DND-41 (cell line): ENCODE results near the gene FBXW11.

Experiments
- ATAC-seq: fragments of 200-7000 bp; cut with Tn5 transposase; 3 replicates; pipeline ENCODE4 v1.9.1; 2021; ENCODE audit warnings: low read depth; ENCODE audit not compliant: insufficient read depth
- DNase-seq: peaks from one replicate; pipeline ENCODE4 v3.0.0-alpha.2; 2020
- H2AFZ ChIP-seq: 2 replicates; pipeline ENCODE4 v1.6.0; 2012; ENCODE audit warnings: low read depth, low read length
- H3K27ac ChIP-seq: 2 replicates; pipeline ENCODE4 v1.5.1; 2012; ENCODE audit warnings: low read length, inconsistent platforms
- H3K27me3 ChIP-seq: fragments of 200-600 bp; sonication (generic); 2 replicates; pipeline ENCODE4 v1.6.0; 2012; ENCODE audit warnings: low read length, mild to moderate bottlenecking, inconsistent platforms; ENCODE audit not compliant: insufficient read depth, poor library complexity
- H3K36me3 ChIP-seq: 2 replicates; pipeline ENCODE4 v1.5.1; 2012; ENCODE audit warnings: low read length, inconsistent platforms; ENCODE audit not compliant: insufficient read depth
- H3K4me1 ChIP-seq: 2 replicates; pipeline ENCODE4 v1.5.1; 2012; ENCODE audit warnings: mild to moderate bottlenecking, low read length; ENCODE audit not compliant: insufficient read depth
- H3K4me2 ChIP-seq: 2 replicates; pipeline ENCODE4 v1.6.0; 2012; ENCODE audit warnings: mild to moderate bottlenecking, moderate library complexity, low read length, inconsistent platforms; ENCODE audit not compliant: insufficient read depth
- H3K4me3 ChIP-seq, 2 experiments: fragments of 200-600 bp in 1 of 2; shearing (Covaris generic) in 1 of 2; 2 replicates each; pipeline ENCODE4 v1.5.1; 2012 to 2016; ENCODE audit warnings: inconsistent platforms in 2 of 2, low read length in 2 of 2, mild to moderate bottlenecking in 2 of 2, low read depth in 1 of 2, moderate library complexity in 1 of 2
- H3K79me2 ChIP-seq: 2 replicates; pipeline ENCODE4 v1.6.0; 2012; ENCODE audit warnings: low read length, inconsistent platforms; ENCODE audit not compliant: insufficient read depth
- H3K9ac ChIP-seq: 2 replicates; pipeline ENCODE4 v1.6.0; 2012; ENCODE audit warnings: low read depth, mild to moderate bottlenecking, inconsistent platforms, low read length, moderate library complexity
- H3K9me3 ChIP-seq: 2 replicates; pipeline ENCODE4 v1.5.1; 2012; ENCODE audit warnings: low read length, moderate library complexity, mild to moderate bottlenecking, inconsistent platforms; ENCODE audit not compliant: insufficient read depth, severe bottlenecking
- H4K20me1 ChIP-seq: 2 replicates; pipeline ENCODE4 v1.6.0; 2012; ENCODE audit warnings: low read length; ENCODE audit not compliant: insufficient read depth
- EZH2 ChIP-seq: IDR thresholded peaks from 3 replicates; pipeline ENCODE4 v1.6.1; 2012; ENCODE audit warnings: borderline replicate concordance, low read depth, mild to moderate bottlenecking, moderate library complexity, low read length, inconsistent platforms; ENCODE audit not compliant: severe bottlenecking
- TF ChIP-seq, protein P1 (sequence below): IDR thresholded peaks from 2 replicates; pipeline ENCODE4 v1.5.1; 2012; ENCODE audit warnings: borderline replicate concordance, low read length, moderate library complexity, mild to moderate bottlenecking; ENCODE audit not compliant: poor library complexity, severe bottlenecking; ENCODE audit errors: extremely low read depth

Gene FBXW11

DNA sequence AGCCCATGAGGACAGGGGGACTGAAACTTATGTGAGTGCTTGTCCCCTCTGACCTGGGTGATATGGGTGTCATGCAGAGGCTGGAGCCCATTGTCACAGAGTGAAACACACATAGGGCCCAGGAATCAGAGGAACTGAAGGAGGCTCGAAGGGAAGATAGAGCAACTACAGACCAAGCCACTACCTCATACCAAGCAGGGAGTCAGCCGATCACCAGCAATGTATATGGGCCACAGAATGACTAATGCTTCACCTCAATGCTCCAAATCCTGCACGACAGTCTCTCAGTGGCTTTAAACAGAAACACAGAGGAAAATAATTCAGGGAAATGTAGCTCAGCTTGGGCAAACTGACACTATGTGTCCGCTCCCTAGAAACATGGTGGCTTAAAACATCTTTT, 8.9 kb upstream of the FBXW11 start:
- Histone ChIP-seq H3K27ac (no peak overlapping the region), H3K9ac (no peak overlapping the region), H3K4me1 (no peaks in the 10 kb centered on the region), H4K20me1 (no peaks in the 10 kb centered on the region), H3K79me2 (no peaks in the 10 kb centered on the region), H2AFZ (no peak overlapping the region), H3K9me3 (no peaks in the 10 kb centered on the region), H3K4me3 (no peak overlapping the region), H3K4me2 (no peak overlapping the region), H3K36me3 (no peaks in the 10 kb centered on the region), H3K27me3 (no peaks in the 10 kb centered on the region)
- ATAC-seq: no peak
- no peak for DNase-seq
- no peak for TF ChIP-seq EZH2
- TF ChIP-seq, protein P1, sequence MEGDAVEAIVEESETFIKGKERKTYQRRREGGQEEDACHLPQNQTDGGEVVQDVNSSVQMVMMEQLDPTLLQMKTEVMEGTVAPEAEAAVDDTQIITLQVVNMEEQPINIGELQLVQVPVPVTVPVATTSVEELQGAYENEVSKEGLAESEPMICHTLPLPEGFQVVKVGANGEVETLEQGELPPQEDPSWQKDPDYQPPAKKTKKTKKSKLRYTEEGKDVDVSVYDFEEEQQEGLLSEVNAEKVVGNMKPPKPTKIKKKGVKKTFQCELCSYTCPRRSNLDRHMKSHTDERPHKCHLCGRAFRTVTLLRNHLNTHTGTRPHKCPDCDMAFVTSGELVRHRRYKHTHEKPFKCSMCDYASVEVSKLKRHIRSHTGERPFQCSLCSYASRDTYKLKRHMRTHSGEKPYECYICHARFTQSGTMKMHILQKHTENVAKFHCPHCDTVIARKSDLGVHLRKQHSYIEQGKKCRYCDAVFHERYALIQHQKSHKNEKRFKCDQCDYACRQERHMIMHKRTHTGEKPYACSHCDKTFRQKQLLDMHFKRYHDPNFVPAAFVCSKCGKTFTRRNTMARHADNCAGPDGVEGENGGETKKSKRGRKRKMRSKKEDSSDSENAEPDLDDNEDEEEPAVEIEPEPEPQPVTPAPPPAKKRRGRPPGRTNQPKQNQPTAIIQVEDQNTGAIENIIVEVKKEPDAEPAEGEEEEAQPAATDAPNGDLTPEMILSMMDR: no peak

DNA sequence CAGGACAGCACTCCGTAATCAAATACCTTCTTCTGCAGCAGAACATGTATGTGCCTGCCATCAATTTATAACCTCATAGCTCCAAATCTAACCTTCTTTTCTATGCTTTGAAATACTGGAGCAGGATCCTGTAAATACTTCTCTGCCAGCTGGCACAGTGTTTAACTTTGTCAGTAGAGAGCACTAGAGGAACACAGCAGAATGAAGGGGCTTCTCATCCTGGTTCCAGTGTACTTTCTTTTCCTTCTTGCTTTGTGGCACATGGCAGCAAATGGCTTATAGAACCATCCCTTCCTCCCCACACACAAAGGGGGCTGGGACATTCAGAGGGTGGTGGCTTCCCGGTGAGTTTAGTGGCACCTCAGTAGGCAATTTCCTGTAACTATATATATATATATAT, 3.8 kb upstream of the FBXW11 start:
- H3K27me3 ChIP-seq: no peaks in the 10 kb centered on the region
- H4K20me1 ChIP-seq: peaks cover 5% of the 10 kb centered on the region; the same call in 1 of the 2 replicates
- no peak overlapping the region for H2AFZ ChIP-seq
- H3K27ac ChIP-seq: no peak overlapping the region
- H3K4me2 ChIP-seq: no peak overlapping the region
- H3K9ac ChIP-seq: no peak overlapping the region
- ATAC-seq (no peak), DNase-seq (peak; percentile 33)
- no peaks in the 10 kb centered on the region for H3K36me3 ChIP-seq
- H3K79me2 ChIP-seq: peaks cover 18% of the 10 kb centered on the region
- peaks cover 14% of the 10 kb centered on the region for H3K4me1 ChIP-seq
- H3K4me3 ChIP-seq: no peak overlapping the region
- TF ChIP-seq, protein P1: peak; percentile 48
- no peak for TF ChIP-seq EZH2
- H3K9me3 ChIP-seq: no peaks in the 10 kb centered on the region

DNA sequence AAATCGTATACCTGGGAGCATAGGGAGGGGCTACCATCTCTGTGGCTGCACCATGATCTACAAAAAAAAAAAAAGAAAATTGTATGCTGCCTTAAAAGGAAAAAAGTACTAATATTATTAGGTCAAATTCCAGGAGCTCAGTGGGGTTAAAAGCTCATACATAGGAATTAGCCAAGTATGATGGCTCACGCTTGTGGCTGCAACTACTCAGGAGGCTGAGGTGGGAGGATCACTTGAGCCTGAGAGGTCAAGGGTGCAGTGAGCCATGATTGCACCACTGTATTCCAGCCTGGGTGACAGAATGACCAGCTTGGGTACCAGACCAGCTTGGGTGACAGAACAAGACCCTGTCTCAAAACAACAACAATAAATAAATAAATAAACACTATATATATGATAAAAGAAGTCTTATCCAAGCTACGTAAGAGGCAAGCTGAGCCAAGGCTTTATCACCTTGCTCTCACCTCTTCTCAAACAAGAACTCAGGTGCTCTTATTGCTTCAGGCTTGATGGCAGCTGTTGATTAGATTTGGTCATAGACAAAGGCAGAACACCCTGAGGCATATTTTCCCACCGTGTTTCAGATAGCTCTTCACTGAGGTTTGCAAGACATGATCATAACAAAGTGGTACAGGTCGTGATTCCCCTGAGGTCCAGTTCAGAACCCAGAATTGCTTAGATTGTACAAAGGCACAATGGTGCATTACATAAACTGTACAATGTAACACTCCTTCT, 3.3 kb upstream of the FBXW11 start:
- H3K36me3 ChIP-seq: no peaks in the 10 kb centered on the region
- peaks cover 24% of the 10 kb centered on the region for H3K79me2 ChIP-seq
- no peak overlapping the region for H3K4me3 ChIP-seq
- no peaks in the 10 kb centered on the region for H3K27me3 ChIP-seq
- peaks cover 20% of the 10 kb centered on the region for H3K4me1 ChIP-seq
- DNase-seq (no peak), ATAC-seq (no peak)
- no peak overlapping the region for H3K27ac ChIP-seq
- H4K20me1 ChIP-seq: peaks cover 10% of the 10 kb centered on the region; the same call in 1 of the 2 replicates
- TF ChIP-seq EZH2: no peak
- TF ChIP-seq, protein P1: no peak
- H3K9ac ChIP-seq: no peak overlapping the region
- no peaks in the 10 kb centered on the region for H3K9me3 ChIP-seq
- no peak overlapping the region for H3K4me2 ChIP-seq
- H2AFZ ChIP-seq: no peak overlapping the region
